ENCODE results near the gene SEMA5A. TPM values are rescaled to one million over a fixed set of nuclear protein-coding genes. Genes with fewer than 3 reads are reported as not detected.

Gene SEMA5A
- total RNA-seq, 4 donors from 2014 or later, result 2.3 to 4.7 (median 3.7) TPM

DNA sequence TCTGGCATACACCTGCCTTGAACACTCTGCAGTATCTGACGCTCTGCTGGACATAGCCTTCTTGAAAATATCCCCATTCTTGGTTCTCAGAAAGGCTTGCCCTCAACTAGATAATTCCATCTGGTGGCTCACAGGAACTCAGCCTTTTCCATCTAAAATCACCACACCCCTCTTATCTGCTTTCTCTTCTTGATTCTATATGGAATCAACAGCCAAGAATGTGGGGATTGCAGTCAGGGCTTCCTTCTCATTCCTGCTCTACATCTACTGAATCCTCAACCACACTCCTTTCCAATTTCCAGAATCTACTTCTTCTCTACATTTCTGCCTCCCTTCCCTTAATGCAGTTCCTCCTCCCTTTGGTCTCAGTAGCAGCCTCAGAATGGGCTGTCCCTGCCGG lies 170.1 kb downstream of the SEMA5A start:
- no peaks in the 10 kb centered on the region for H3K36me3 ChIP-seq
- 89 to 97% methylated on average over 1 to 2 of the region's 2 CpGs for WGBS, 2 donors (ENCODE audit: low coverage in 1 of 2)
- ATAC-seq, result no peak

DNA sequence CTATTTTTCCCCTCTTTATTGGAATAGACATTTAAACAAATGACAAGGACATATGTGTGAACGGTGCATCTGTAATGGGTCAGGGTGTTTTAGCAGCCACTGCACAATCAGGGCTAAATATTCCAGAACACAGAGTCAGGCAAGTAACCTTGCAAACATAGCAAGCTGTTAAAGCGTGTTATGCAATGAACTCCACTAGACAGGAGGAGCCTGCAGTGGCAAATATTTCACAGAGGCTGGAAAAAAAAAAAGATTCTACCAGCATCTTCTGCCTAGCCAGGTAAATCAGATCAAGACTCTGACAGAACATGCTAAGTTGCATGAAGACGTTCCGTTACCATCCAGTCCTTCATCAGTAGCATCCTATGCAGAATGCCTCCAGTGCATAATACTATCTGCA lies 171.8 kb downstream of the SEMA5A start:
- Histone ChIP-seq H3K36me3 (no peaks in the 10 kb centered on the region), H3K4me1 (no peaks in the 10 kb centered on the region), H3K9me3 (no peaks in the 10 kb centered on the region), H3K4me3 (no peak overlapping the region), H3K27ac (no peak overlapping the region), H3K27me3 (no peaks in the 10 kb centered on the region)
- TF ChIP-seq CTCF (IDR thresholded peaks at IDR 0.05) (no peak), POLR2AphosphoS5 (IDR thresholded peaks at IDR 0.05) (no peak), POLR2A (IDR thresholded peaks at IDR 0.05) (no peak), EP300 (IDR thresholded peaks at IDR 0.05) (no peak)
- no peak for ATAC-seq
- 69 to 75% methylated on average over 4 of the region's 4 CpGs for WGBS, 2 donors (ENCODE audit: low coverage in 1 of 2)

More for the DNA sequence above, 170.1 kb downstream of the SEMA5A start:
- no peak for TF ChIP-seq POLR2AphosphoS5 (IDR thresholded peaks at IDR 0.05)
- TF ChIP-seq POLR2A (IDR thresholded peaks at IDR 0.05), result no peak
- no peak for TF ChIP-seq CTCF (IDR thresholded peaks at IDR 0.05)
- no peak for TF ChIP-seq EP300 (IDR thresholded peaks at IDR 0.05)
- H3K27ac ChIP-seq, result no peak overlapping the region
- no peak overlapping the region for H3K4me3 ChIP-seq
- H3K9me3 ChIP-seq, result no peaks in the 10 kb centered on the region
- H3K27me3 ChIP-seq, result no peaks in the 10 kb centered on the region
- no peaks in the 10 kb centered on the region for H3K4me1 ChIP-seq

DNA sequence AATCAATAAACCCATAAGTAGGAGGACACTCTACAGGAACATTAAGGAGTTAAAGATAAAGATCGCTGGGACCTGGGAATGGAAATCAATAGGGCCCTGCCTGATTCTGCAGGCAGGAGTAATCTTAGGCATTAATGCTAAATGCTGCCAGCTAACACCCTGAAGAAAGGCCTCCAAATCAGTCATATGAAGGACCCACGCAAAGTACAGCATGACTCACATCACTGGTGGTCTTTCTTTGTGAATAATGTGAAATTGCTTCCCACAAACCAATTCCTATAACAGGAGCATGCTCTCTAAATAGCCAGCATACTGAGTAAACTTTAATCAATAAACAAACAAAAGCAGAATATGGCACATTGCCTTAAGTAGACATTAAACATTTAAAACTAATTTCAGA lies 172.3 kb downstream of the SEMA5A start:
- ATAC-seq, result no peak
- Histone ChIP-seq H3K27ac (no peak overlapping the region), H3K9me3 (no peaks in the 10 kb centered on the region), H3K27me3 (no peaks in the 10 kb centered on the region), H3K4me1 (no peaks in the 10 kb centered on the region), H3K36me3 (no peaks in the 10 kb centered on the region), H3K4me3 (no peak overlapping the region)
- TF ChIP-seq EP300 (IDR thresholded peaks at IDR 0.05) (no peak), POLR2AphosphoS5 (IDR thresholded peaks at IDR 0.05) (no peak), POLR2A (IDR thresholded peaks at IDR 0.05) (no peak), CTCF (IDR thresholded peaks at IDR 0.05) (no peak)
- WGBS, 2 donors (ENCODE audit: low coverage in 1 of 2), result 75 to 100% methylated on average over 1 to 2 of the region's 2 CpGs

DNA sequence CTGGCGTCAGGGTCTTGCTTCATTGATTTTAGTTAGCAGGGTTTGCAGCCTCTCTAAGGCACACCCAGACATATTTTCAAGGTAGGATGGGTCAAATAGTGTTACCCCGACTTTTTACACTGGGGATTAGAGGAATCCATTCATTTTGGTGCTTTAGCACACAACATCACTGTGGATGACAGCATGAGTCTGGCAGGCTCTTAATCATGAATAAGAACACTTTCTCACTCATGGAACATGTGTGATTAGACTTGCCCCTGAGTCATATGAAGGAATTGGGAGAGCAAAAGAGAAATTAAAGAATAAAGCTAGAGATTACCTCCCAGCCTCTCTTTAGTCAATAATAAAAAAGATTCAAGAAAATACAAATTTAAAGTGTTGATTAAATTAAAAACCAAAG lies 175.6 kb downstream of the SEMA5A start:
- H3K27me3 ChIP-seq, result no peaks in the 10 kb centered on the region
- H3K27ac ChIP-seq, result no peak overlapping the region
- H3K36me3 ChIP-seq, result no peaks in the 10 kb centered on the region
- H3K4me1 ChIP-seq, result no peaks in the 10 kb centered on the region
- ATAC-seq, result no peak
- no peak overlapping the region for H3K4me3 ChIP-seq
- WGBS, 2 donors (ENCODE audit: low coverage in 1 of 2), result 73 to 80% methylated on average over 1 to 2 of the region's 2 CpGs
- H3K9me3 ChIP-seq, result no peaks in the 10 kb centered on the region
- TF ChIP-seq POLR2A (IDR thresholded peaks at IDR 0.05) (no peak), POLR2AphosphoS5 (IDR thresholded peaks at IDR 0.05) (no peak), CTCF (IDR thresholded peaks at IDR 0.05) (no peak), EP300 (IDR thresholded peaks at IDR 0.05) (no peak)

DNA sequence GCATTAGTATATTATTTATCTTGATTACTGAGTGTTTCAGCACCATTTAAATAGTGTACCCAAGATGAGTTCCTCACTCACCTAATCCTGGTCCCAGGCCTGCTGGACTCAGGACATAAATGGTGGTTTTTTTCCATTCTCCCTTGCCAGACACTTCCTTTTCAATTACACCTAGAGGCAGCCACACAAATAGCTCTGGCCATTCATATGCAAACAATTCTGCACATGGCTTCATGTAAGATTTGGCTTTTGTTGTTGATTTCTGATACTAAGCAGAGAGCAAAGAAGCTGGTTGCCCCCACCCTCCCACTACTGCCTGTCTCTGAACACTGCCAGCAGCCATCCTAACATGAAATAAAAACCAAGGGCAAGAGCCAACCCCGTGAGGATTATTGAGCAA lies 180.4 kb downstream of the SEMA5A start:
- H3K27ac ChIP-seq, result no peak overlapping the region
- no CpG with 5 or more reads among the region's 1 CpG for WGBS, 2 donors (ENCODE audit: low coverage in 1 of 2)
- no peak for ATAC-seq
- H3K36me3 ChIP-seq, result no peaks in the 10 kb centered on the region
- H3K9me3 ChIP-seq, result no peaks in the 10 kb centered on the region
- H3K27me3 ChIP-seq, result no peaks in the 10 kb centered on the region
- TF ChIP-seq EP300 (IDR thresholded peaks at IDR 0.05) (no peak), POLR2AphosphoS5 (IDR thresholded peaks at IDR 0.05) (no peak), POLR2A (IDR thresholded peaks at IDR 0.05) (no peak), CTCF (IDR thresholded peaks at IDR 0.05) (no peak)
- H3K4me3 ChIP-seq, result no peak overlapping the region
- no peaks in the 10 kb centered on the region for H3K4me1 ChIP-seq

All from gastroesophageal sphincter (tissue), 4 donors.